Stimulated activated CD8-positive, alpha-beta memory T cell treated with anti-CD3 and anti-CD28 coated beads, Interleukin-2, amount 100 ng/mL, for 1 hour (primary cell): ENCODE measurements around the gene ARAP2.

ENCODE experiments used
- DNase-seq, 2 donors: peaks; one replicate each; pipeline ENCODE4 v3.0.0-alpha.2; 2020; ENCODE audit warnings: low read depth in 2 of 2

Gene ARAP2

DNA sequence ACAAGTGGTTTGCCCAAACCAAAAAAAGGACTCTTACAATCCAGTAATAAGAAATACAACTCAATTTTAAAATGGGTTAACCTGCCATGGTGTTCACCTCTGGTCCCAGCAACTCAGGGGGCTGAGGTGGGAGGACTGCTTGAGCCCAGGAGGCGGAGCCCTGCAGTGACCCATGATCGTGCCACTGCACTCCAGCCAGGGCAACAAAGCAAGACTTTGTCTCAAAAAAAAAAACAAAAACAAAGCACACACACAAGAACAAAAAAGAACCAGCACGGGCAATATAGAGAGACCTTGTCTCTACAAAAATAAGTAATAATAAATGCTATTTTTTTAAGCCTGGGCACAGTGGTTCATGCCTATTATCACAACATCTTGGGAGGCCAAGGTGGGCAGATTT, 28.7 kb downstream of the ARAP2 start:
- DNase-seq = no peak

DNA sequence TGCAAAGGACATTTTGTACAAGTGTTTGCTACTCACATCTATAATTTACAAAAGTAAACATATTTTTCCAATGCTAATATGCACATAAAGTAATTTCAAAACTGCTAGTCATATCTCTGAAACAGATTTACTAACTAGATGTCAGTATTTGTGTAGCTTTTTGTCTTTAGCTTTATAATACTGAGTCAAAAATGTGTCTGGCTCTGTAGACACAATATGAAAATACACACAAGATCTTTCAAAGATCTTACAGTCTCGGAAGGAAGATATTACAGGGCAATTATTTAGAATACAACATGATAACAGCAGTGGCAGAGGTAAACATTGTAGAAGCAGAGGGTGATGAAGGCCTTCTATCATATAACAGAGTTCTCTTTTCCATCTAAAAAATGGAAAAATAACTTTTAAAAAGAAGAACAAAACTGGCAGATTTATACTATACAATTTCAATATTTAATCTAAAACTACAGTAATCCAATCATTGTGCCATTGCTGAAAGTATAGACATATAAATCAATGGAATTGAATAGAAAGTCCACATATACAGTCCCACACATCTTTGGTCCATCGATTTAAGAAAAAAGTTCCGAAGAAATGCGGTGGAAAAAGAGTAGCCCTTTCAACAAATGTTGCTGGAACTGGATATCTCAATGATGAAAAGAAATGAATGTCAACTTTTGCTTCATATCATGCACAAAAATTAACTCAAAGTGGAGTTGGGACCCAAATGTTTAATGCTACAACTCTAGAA, 29.4 kb downstream of the ARAP2 start:
- no peak for DNase-seq

DNA sequence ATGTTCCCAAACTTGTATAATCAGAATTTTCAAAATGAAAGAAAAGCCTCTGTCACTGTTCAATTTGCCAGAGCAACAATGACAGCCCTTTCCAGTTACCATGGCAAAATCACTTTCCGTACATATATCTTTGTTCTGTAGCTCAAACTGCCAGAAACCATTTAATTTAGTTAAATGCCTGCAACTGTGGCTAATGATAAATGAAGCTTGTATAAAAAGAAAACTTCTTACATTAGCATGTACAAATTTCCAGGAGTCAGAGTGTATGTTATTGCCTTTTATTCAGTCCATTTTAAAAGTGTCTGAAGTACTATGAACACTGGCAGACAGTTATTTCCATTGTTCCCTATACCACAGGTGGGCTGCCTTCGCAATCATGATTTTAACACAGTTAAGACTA, 30.3 kb downstream of the ARAP2 start:
- no peak for DNase-seq

DNA sequence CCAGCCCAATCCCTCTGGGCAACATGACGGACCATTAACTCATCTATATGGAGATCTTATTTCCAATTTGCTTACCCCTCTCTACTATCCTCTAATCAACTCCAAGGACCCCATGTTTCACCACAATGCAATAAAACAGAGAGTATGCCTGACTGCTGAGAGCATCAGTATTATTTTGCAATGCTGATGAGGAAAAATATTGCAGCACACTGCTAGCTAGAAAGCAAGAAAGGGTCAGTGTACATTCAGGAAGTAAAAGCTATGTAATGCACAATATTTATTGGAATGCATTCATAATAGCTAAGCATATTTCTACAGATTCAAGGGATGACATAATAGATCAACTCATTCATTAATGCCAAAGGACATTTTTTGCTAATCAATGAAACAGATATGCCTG, 33.2 kb downstream of the ARAP2 start:
- no peak for DNase-seq

DNA sequence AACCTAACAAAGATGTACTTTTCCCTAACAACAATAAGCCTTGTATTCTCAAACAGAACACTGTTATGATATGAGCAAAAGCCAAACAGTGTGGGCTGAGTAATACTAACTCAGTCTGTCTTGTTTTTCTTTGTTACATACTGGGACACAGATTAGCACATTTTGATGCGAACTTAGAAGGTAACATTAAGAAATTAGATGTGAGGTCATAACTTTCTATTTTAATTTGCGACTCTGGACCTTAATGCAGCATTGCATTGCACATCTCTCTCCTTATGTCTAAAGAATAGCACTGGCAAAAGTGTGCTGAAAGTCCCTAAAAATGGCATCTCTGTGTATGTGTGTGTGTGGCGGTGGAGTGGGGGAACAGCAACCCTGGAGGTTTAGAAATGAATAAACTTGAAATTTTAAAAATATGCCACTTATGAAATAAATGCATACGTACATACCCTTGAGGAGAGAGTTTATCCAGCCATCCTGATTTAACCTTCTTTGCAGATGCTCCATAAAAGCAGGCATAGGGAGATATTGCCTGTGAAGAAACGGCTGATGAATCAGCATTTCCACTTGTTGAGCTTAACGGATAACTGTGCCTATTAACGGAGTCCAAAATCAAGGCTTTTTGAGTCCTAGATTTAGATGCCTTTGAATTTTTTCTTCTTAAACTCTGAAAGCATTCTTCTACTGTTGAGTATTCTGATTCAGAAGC, 34.2 kb downstream of the ARAP2 start:
- DNase-seq = no peak

DNA sequence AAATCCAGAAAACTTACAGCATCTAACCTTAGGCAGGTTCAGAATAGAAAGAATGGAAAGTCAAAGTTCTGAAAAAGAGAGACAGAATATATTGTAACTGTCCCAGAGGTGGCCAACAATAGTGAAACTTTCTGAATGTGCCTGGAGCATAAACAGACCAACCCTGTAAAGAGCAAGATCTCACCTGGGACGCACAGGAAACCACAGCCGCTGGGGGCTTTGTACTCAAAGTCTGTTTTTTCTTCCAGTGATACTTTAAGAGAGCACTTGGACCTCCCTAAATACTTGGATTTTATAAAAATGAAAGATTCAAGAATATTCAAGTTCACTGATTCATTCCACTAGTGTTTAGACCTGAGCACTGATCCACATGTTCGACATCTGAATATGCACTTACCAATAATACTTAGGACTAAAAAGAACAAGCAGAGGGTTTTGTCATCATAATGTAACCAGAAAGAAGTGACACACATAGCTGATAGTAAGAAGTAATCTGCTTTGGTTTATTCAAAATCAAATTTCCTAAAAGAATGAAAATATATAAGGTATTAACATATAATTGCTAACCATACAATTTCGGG, 35.3 kb downstream of the ARAP2 start:
- DNase-seq = peak; percentile 5 to 27

DNA sequence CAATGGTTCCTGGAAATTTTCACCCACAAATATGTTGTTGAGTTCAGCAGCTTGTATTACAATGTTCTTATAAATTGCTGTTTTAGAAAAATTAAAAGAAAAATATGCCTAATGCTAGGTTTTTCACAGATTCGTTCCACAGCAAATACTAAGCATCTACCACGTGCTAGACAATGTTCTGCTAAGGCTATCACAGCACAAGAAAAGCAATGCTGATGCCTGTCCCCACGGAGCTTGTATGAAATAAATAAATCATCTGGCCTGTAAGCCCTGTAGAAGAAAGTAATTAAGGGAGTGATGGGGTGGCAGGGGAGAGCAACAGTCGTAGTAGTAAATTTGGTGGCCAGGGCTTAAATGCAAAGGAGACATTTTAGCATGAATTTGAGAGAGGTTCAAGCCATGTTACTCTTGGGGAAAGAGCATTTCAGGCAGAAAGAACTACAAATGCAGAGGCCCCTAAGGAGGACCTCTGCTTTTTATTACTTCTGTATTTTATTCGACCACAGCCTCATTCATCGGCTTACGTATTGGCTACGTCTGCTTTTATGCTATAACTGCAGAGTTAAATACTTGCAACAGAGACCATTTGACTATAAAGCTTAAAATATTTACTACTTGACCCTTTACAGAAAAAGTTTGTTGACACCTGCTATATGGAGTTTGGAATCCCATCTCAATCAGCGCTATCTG, 36.3 kb downstream of the ARAP2 start:
- no peak for DNase-seq

DNA sequence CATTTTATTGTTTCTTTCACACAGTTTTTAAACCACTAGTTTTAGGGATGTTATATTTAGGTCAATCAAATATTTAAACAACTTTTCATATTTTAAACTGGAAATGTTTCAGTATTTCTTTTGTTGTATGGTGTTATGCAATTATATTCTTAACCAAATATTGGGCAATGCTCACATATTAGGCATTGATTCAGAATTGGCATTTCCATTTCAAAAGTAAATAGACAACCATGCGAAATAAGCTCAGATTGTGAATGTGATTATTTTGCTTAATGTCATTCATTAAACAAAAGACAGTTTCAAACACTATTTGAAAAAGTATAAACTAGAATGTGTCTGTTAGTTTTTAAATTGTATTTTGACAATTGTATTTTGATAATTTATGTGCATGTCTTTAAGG, 36.9 kb downstream of the ARAP2 start:
- no peak for DNase-seq

DNA sequence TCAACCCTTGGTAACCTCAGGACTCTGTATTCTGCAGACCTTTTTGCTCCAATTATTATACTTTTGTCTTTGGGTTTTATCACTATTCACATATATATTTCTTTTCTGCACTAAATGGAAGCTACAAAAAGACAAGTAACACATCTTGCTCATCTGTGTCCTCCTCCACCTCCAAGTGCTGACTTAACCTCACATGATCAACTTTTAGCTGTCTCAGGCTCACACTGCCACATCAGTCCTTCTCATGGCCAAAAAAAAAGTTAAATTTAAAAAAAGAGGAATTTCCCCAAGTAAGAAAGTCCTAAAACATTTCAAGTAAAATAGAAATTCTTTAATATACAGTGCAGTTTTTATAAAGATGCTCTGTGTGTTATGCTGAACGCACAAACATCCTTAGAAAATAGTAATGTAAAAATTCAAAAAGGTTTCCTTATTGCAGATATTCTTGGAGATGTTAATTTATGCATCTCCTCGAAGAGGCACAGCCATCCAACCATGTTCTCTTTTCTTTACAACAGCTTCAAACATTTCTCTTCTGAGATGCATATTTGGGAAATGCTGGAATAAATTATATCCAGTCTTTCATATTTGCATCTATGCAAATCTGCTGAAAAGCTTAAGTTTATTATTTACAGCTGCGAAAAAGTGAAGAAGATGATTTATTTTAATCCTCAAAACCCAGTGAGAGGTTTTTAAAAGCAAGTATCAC, 37.6 kb downstream of the ARAP2 start:
- DNase-seq = no peak

DNA sequence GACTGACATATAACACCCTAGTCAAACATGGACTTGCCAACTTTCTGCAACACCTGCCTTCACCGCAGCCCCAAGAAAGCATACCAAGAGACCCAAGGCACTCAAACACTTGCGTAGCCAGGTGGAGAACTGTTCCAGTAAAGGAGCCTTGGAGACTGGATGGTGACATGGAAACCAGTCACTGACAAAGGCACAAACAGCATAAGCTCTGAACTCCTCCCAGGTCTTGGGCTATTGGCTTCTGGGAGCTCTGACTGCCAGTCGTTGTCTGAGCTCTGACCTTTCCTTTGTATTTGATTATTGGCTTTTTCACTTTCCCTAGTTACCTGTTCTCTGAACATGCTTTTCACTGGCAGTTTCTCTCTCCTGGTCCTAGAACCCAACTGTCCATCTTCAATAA, 38.3 kb downstream of the ARAP2 start:
- no peak for DNase-seq

DNA sequence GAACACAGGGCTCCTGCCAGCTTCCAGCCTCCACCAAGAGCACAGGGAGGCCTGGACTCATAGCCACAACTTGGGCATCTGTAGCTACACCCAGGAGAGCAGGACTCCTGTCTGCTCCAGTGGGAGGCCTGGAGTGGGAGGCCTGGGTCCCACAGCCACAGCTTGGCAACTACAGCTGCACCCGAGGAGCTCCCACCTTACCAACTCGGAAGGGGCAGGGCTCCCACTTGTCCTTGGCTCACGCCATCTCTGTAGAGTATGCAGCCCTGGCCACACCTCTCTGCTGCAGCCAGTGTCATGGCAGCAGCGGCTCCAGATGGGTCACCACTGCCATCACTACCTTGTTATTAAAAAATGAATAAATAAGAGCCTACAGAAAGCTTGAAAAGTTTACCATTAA, 45.5 kb downstream of the ARAP2 start:
- no peak for DNase-seq

DNA sequence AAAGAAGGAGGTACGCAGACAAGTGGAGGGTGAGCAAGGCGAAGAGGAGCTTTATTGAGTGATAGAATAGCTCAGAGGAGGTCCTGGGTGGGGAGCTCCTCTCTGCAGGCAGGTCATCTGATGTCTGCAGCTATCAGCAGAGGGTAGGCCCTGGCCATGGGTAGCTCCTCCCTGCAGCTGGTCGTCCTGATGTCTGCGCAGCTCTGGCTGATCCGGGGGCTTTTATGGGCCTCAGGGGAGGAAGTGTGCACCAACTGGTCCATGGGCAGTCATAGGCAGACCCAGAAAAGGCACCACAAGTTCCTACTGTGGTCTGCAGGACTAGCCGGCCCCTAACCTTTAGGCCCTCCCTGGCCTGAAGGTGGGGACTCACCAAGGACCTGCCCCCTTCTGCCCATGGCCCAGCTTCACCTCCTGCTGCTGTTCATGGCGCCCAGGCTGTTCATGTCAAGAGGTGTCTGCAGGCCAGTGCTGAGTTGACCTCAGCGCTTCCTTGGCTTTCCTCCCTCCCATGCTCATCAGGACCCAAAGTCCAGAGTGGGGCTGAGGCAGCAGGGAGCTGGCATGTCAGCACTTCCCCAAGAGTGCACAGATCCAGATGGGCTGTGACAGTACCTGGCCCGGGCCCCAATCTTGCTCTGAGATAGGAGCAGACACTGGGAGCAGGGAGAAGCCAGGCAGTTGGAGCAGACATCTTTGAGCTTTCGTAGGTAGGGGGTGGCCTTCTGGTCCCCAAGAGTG, 46.1 kb downstream of the ARAP2 start:
- no peak for DNase-seq

DNA sequence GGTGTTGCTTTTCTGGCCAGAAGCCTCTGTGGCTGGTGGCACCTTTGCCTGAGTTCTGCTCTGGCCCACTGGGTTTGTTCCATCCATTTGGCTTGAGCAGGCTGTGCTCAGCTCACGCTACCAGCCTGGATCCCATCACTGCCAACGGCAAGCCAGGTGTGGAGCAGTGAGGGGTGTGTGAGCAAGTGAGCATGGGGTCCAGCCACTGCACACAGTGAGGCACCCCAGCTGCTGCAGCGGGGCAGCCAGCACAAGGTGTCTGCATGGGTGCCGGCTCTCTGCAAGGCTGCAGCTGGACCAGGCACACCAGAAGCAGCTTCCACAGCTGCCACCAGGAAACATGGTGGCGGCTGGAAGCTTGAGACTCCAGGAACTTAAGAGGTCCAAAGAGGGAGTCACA, 46.8 kb downstream of the ARAP2 start:
- DNase-seq = no peak

DNA sequence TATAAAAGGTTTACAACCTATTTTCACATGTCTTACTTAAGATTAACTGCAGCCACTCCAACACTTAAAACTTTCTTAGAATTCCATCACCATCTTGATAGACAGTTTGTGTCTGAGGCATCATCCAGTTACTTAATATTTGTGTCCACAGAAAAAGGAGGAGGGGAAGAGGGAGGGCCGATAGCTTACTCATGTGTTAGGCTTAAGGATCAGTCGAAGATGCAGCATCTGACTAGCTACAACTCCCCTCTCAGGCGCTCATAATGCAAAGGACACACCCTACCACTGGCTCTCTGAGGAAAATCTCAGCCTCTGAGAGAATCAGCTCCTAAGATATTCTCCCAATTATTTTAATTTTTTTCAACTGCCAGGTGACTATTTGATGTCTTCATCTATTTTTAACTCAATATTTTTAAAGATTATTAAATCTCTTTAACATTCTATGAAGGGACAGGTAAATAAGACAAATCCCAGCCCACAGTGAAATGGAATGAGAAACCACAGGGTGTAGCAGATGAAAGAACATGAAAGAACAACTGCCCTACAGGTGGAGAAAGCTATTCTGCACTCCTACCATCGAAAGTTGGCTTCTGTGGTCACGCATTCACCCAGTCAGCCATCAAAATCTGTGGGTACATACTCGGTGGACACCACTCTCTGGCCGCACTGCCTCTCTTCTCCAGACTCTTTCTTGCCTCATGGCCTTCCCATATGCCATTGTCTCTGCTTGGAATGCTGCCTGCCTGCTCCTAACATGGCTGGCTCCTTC, 48.0 kb downstream of the ARAP2 start:
- no peak for DNase-seq

DNA sequence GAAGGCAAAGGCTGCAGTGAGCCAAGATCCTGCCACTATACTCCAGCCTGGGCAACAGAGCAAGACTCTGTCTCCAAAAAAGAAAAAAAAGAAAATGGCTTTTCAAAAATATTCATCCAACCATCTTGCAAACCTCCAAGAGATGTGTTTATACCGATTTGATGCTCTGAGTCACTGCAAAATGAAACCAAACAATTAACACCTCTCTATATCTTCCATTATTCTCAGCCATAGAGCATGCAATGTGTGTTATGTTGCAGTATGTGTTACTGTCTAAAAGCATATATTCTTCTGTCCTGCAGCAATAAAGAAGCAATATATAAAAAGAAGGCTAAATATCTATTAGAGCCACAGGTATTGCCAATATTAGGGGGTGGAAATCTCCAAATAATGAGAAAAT, 51.4 kb downstream of the ARAP2 start:
- DNase-seq = no peak

DNA sequence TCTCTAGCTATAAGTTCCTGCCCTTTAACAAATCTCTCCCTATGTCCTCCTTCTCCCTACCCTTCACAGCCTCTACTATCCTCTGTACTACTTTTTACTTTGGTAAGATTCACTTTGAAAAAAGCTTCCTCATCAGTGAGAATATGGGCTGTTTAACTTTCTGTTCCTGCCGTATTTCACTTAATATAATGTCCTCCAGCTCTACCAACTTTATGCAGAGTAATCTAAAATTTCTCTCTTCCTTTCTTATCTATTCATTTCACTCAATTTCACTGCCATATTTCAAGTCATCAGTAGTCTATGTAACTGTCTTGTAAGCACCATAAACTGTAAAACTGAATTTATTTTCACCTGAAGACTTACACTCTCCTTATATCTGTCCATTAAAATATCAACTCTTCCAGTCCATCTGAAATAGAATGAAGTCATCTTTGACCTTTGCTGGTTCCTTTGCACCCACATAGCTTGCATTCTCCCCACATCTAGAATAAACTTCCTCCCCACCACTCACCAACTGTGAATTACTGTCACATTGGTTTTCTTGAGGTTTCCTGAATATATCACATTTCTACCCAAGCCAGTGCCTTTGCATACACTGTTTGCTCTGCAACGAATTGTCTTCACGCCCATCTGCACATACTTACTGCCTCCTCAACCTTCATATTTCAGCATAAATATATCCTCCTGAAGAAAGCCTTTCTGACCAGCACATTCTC, 54.6 kb downstream of the ARAP2 start:
- no peak for DNase-seq

DNA sequence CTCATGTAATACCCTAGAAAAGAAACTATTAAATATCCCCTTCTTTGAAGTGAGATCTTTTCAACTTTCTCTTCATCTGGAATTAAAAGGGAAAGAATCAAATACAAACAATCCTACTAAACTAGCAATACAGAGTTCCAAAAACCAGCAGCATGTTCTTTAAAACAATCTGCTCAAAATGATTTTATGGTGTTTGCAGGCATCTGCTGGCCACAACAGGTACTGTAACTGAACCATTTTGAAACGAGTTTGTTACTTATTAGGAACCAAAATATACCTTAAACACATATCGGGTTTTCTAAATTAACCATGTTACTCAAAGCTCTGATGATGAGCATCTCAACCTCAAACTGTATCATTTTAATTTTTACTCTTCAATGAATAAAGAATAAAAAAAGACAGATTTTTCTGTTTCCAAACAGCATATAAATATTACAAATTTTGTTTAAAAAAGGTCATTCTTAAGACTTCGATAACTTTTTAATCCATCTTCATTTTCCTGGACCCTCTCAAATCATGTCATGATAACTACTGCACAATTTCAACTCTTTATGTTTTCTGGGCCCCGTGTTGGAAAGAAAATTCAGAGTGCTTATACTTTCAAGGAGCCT, 56.5 kb downstream of the ARAP2 start:
- DNase-seq = no peak

DNA sequence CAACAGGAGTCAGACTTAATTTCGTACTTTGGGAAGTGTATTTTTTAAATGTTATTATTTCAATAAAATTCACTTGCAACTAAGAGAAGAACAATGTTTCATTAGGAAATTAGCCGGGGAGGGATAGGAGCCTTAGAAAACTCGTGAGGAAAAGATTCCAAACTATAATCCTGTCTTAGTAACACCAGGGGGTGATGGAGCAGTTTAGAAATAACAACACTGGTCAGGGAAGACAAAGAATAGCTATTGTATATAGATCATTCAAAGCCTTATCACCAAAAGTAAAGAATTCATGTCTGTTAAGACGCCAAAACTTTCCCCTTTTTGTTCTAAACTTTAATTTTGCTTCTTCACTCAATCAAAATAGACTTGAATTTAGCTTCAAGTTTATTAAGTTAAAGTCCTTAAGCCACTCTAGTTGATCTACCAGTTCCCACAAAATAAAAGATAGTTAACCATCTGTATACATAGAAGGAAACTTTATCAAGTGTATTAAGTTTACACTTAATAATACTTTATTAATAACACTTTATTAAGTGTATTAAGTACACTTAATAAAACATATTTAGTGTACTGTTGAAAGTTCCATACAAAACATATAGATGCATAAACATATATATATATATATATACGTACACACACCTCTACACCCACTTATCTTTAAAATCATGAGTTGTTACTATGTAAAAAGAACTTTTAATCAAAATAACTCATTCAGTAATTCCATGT, 60.5 kb downstream of the ARAP2 start:
- DNase-seq = no peak

DNA sequence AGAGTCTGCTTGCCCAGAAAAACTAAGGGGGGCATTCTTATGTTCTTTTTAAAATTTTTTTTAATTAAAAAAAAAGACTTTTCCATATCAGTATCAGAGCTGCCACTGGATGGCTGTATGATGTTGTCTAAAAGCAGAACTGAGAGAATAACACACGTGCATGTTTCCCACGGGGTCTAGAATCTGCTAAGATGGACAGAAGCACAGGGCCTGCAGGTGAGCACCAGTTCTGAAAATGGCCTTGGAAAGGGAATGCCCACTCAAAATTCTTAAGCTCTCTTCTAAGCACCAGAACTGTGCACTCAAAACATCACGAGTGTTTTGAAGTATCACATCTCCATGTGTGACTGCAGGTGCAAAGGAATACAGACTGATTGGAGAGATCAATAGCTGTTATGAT, 61.1 kb downstream of the ARAP2 start:
- no peak for DNase-seq
